Measurements from ENCODE around the gene NELL1.

The NELL1 gene

DNA sequence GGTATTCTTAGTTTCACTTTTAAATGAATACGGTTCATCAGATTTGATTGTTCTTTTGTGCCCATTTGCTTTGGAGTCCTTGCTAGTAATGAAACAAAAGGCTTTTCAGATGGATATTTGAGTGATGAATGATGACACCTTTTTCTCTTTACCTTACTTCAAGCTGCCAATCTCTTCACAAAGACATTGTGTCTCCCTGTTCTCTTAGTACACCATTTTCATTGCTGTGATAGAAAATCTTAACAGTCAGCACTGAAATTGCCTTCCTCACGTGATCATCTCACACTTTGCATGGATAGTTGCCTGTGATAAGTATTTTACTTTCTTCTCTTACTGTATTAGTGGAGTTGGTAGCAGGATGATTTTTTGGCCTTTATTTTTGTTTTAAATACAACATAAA lies 396.6 kb downstream of the NELL1 start:
- no peak overlapping the region for H3K4me3 ChIP-seq (ENCODE audit: control insufficient read depth, low read depth, low read length)
- TF ChIP-seq, protein P1, sequence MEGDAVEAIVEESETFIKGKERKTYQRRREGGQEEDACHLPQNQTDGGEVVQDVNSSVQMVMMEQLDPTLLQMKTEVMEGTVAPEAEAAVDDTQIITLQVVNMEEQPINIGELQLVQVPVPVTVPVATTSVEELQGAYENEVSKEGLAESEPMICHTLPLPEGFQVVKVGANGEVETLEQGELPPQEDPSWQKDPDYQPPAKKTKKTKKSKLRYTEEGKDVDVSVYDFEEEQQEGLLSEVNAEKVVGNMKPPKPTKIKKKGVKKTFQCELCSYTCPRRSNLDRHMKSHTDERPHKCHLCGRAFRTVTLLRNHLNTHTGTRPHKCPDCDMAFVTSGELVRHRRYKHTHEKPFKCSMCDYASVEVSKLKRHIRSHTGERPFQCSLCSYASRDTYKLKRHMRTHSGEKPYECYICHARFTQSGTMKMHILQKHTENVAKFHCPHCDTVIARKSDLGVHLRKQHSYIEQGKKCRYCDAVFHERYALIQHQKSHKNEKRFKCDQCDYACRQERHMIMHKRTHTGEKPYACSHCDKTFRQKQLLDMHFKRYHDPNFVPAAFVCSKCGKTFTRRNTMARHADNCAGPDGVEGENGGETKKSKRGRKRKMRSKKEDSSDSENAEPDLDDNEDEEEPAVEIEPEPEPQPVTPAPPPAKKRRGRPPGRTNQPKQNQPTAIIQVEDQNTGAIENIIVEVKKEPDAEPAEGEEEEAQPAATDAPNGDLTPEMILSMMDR (conservative IDR thresholded peaks at IDR 0.05; ENCODE audit: control insufficient read depth, insufficient read depth, low read depth, low read length): no peak
- DNase-seq (ENCODE audit: low read depth): no peak

DNA sequence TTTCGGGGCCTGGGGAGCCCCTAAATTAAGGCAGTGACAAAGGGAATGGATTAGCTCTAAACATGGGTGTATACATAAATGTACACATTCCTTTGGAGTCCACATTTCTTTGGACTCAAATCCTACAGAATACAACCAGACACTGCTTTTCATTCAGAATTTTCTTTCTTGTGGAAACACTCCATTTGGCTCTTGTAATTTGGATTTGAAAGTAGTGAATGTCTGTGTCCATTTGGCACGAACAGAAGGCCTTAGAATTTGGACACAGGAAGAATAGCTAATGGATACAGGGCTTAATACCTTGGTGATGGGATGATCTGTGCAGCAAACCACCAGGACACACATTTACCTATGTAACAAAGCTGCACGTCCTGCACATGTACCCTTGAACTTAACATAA lies 399.5 kb downstream of the NELL1 start:
- H3K4me3 ChIP-seq (ENCODE audit: control insufficient read depth, low read depth, low read length): no peak overlapping the region
- no peak for DNase-seq (ENCODE audit: low read depth)
- TF ChIP-seq, protein P1 (conservative IDR thresholded peaks at IDR 0.05; ENCODE audit: control insufficient read depth, insufficient read depth, low read depth, low read length): no peak

DNA sequence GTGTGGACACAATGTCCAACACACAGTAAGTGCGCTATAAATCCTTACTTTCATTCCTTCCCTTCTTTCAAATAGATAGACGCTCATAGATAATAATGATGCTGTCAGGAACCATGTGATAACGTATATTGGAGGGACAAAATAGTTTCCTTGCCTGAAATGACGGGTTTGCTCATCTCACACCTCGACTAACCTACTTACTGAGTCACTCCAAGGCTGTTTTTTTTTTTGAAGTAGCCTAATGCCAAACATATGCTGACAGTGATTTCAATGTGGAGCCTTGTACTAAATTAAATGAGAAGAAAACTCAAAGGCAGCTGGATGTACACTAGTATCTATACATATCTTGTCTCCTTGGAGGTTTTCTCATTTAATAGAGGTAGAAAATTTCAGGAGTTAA lies 400.5 kb downstream of the NELL1 start:
- TF ChIP-seq, protein P1 (conservative IDR thresholded peaks at IDR 0.05; ENCODE audit: control insufficient read depth, insufficient read depth, low read depth, low read length): no peak
- H3K4me3 ChIP-seq (ENCODE audit: control insufficient read depth, low read depth, low read length): no peak overlapping the region
- no peak for DNase-seq (ENCODE audit: low read depth)

GRCh38 chr11:21072558-21072957 lies 403.2 kb downstream of the NELL1 start:
- DNase-seq (ENCODE audit: low read depth): no peak
- TF ChIP-seq, protein P1 (conservative IDR thresholded peaks at IDR 0.05; ENCODE audit: control insufficient read depth, insufficient read depth, low read depth, low read length): no peak
- no peak overlapping the region for H3K4me3 ChIP-seq (ENCODE audit: control insufficient read depth, low read depth, low read length)

- DNase-seq (ENCODE audit: low read depth): no peak
- TF ChIP-seq, protein P1 (conservative IDR thresholded peaks at IDR 0.05; ENCODE audit: control insufficient read depth, insufficient read depth, low read depth, low read length): no peak
- no peak overlapping the region for H3K4me3 ChIP-seq (ENCODE audit: control insufficient read depth, low read depth, low read length)
These were observed 413.5 kb downstream of the NELL1 start for GRCh38 chr11:21082853-21083252.

GRCh38 chr11:21088930-21089329 lies 419.5 kb downstream of the NELL1 start:
- no peak overlapping the region for H3K4me3 ChIP-seq (ENCODE audit: control insufficient read depth, low read depth, low read length)
- TF ChIP-seq, protein P1 (conservative IDR thresholded peaks at IDR 0.05; ENCODE audit: control insufficient read depth, insufficient read depth, low read depth, low read length): no peak
- DNase-seq (ENCODE audit: low read depth): no peak

- TF ChIP-seq, protein P1 (conservative IDR thresholded peaks at IDR 0.05; ENCODE audit: control insufficient read depth, insufficient read depth, low read depth, low read length): no peak
- no peak for DNase-seq (ENCODE audit: low read depth)
- H3K4me3 ChIP-seq (ENCODE audit: control insufficient read depth, low read depth, low read length): no peak overlapping the region
These were observed 435.3 kb downstream of the NELL1 start for GRCh38 chr11:21104641-21105040.
